K562 (cell line): ENCODE measurements around the gene CYB561A3. TPM values are rescaled to one million over a fixed set of nuclear protein-coding genes. Genes with fewer than 3 reads are reported as not detected.

ENCODE experiments used
- ATF7 ChIP-seq: fragments of 450-650 bp; IDR thresholded peaks from 2 replicates; pipeline ENCODE4 v1.7.1; 2014; ENCODE audit warnings: mild to moderate bottlenecking, moderate library complexity
- CC2D1A ChIP-seq: fragments of 450-650 bp; IDR thresholded peaks from 2 replicates; pipeline ENCODE4 v1.6.1; 2017; ENCODE audit warnings: mild to moderate bottlenecking
- CHD2 ChIP-seq: IDR thresholded peaks from 2 replicates; pipeline ENCODE4 v1.6.1; 2011; ENCODE audit warnings: low read depth, low read length
- HLTF ChIP-seq: fragments of 450-650 bp; IDR thresholded peaks from 2 replicates; pipeline ENCODE4 v1.6.1; 2016
- KDM1A ChIP-seq, 2 experiments: fragments of 450-650 bp; IDR thresholded peaks; 2 replicates each; pipeline ENCODE4 v1.6.1; 2016; ENCODE audit warnings: mild to moderate bottlenecking in 2 of 2
- KLF16 ChIP-seq: IDR thresholded peaks from 2 replicates; pipeline ENCODE4 v1.6.1; 2016; ENCODE audit warnings: antibody characterized with exemption
- MBD2 ChIP-seq: sonication (generic); IDR thresholded peaks from 2 replicates; pipeline ENCODE4 v1.6.1; 2016; ENCODE audit warnings: low read depth, borderline replicate concordance
- MEIS2 ChIP-seq: fragments of 450-650 bp; IDR thresholded peaks from 2 replicates; pipeline ENCODE4 v1.6.1; 2014; ENCODE audit warnings: mild to moderate bottlenecking; ENCODE audit not compliant: partially characterized antibody
- NFATC3 ChIP-seq: fragments of 450-650 bp; IDR thresholded peaks from 2 replicates; pipeline ENCODE4 v1.6.1; 2017; ENCODE audit warnings: mild to moderate bottlenecking
- NR4A1 ChIP-seq, 2 experiments: fragments of 250-450 bp in 1 of 2; fragments of 450-650 bp in 1 of 2; sonication (Bioruptor Pico) in 1 of 2; IDR thresholded peaks; 2 replicates each; pipeline versions ENCODE4 v1.4.0 to v1.6.1; 2016 to 2020; ENCODE audit warnings: mild to moderate bottlenecking in 2 of 2, missing compliant biosample characterization in 1 of 2, missing genetic modification characterization in 1 of 2, moderate library complexity in 1 of 2
- RNF2 ChIP-seq: sonication (generic); IDR thresholded peaks from 2 replicates; pipeline ENCODE4 v1.6.1; 2016
- TBP ChIP-seq: optimal IDR thresholded peaks from 2 replicates; pipeline ENCODE3; 2011; ENCODE audit warnings: low read depth, low read length, improper control_type of control experiment
- ZC3H4 ChIP-seq: sonication (generic); formaldehyde crosslinking; IDR thresholded peaks from 2 replicates; pipeline ENCODE4 v1.9.0; 2021; ENCODE audit warnings: missing genetic modification reagents, borderline replicate concordance
- ZNF12 ChIP-seq: sonication (generic); formaldehyde crosslinking; IDR thresholded peaks from 2 replicates; pipeline ENCODE4 v1.4.0; 2020; ENCODE audit warnings: mild to moderate bottlenecking, missing genetic modification reagents
- ZNF121 ChIP-seq: sonication (generic); formaldehyde crosslinking; conservative IDR thresholded peaks from 2 replicates; pipeline ENCODE4 v1.8.0; 2022; ENCODE audit warnings: missing genetic modification reagents
- ZNF232 ChIP-seq: sonication (generic); formaldehyde crosslinking; IDR thresholded peaks from 2 replicates; pipeline ENCODE4 v1.8.0; 2022; ENCODE audit warnings: mild to moderate bottlenecking, missing genetic modification reagents
- polyA plus RNA-seq, 8 experiments: library from polyadenylated mRNA; depleted of rRNA in 4 of 8; stranded (reverse) in 5 of 8; unstranded in 3 of 8; fragments of >200 nt; fragmentation: Nextera tagmentation in 2 of 8; fragmentation: Illumina TruSeq in 1 of 8; extraction: Ambion mirVana in 2 of 8; extraction: Trizol in 1 of 8; gene quantifications; 2 replicates each; pipeline versions ENCODE4 v1.2.1 to v1.2.3, GENCODE V29; 2011 to 2014; ENCODE audit warnings: inconsistent platforms in 1 of 8, missing spikeins in 1 of 8
- total RNA-seq, 7 experiments: library from RNA; depleted of rRNA in 6 of 7; stranded (reverse); fragments of >200 nt in 6 of 7; fragmentation: Illumina TruSeq in 2 of 7; extraction: Trizol in 2 of 7; gene quantifications; 2 replicates each; pipeline versions ENCODE4 v1.2.1 to v1.2.3, GENCODE V29; 2011 to 2021; ENCODE audit warnings: low replicate concordance in 1 of 7
- TF ChIP-seq, protein P1 (sequence below), 2 experiments: fragments of 450-650 bp in 1 of 2; sonication (generic) in 1 of 2; formaldehyde crosslinking in 1 of 2; IDR thresholded peaks in 1 of 2; conservative IDR thresholded peaks in 1 of 2; 2 replicates each; pipeline versions ENCODE4 v1.6.1 to v1.8.1; 2016 to 2023; ENCODE audit warnings: mild to moderate bottlenecking in 2 of 2, moderate library complexity in 2 of 2, inconsistent platforms in 1 of 2, missing genetic modification reagents in 1 of 2
- TF ChIP-seq, protein P2 (sequence below), 2 experiments: IDR thresholded peaks; 2 replicates each; pipeline ENCODE4 v1.6.1; 2012; ENCODE audit warnings: improper control_type of control experiment in 2 of 2, low read depth in 2 of 2, low read length in 2 of 2, borderline replicate concordance in 1 of 2
- TF ChIP-seq, protein P3 (sequence below), 3 experiments: fragments of 200-800 bp in 1 of 3; fragments of 250-450 bp in 1 of 3; fragments of 450-650 bp in 1 of 3; sonication (Bioruptor Pico) in 1 of 3; sonication (Bioruptor generic) in 1 of 3; formaldehyde crosslinking in 1 of 3; IDR thresholded peaks; 2 replicates each; pipeline versions ENCODE4 v1.6.1 to v1.8.0; 2016 to 2022; ENCODE audit warnings: mild to moderate bottlenecking in 2 of 3, missing genetic modification characterization in 2 of 3, missing compliant biosample characterization in 1 of 3, moderate library complexity in 1 of 3
- TF ChIP-seq, protein P4 (sequence below): fragments of 450-650 bp; IDR thresholded peaks from 2 replicates; pipeline ENCODE4 v1.6.1; 2016

CYB561A3 gene
- total and polyA plus RNA-seq, 9 of the 15 experiments (the other 6 are each of a cell fraction or from before 2014, with no cell fraction given) = 29.2 to 78.9 (median 37.9) TPM

DNA sequence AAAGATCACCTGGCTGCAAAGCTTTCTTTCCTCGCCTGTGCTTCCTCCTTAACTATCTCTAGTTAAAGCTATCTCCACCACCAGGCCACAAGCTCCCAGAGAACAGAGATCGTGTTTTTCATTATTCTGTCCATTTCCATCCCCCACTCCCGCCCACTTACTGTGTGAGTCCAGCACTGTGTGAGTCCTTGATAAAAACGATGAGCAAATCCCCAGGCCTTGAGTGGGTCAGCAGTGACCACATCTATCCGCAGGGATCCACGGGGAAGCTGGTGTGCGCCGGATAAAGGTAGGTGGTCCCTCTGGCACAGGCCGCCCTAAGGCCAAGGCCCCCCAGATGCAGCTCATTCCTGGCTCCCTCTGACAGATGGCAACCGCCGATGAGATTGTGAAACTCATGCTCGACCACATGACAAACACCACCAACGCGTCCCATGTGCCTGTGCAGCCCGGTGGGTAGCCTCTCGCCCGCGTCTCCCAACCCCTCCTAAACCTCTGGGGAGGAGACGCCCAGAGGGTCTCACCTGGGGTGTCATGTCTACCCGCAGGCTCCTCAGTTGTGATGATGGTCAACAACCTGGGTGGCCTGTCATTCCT is 19.4 kb downstream of the CYB561A3 start (continued):
- TF ChIP-seq MBD2 (0 out of 2 replicates have a peak, but pooled peaks have one; percentile 27), NFATC3 (0 out of 2 replicates have a peak, but pooled peaks have one; percentile 67), CHD2 (0 out of 2 replicates have a peak, but pooled peaks have one; percentile 12), ZNF121 (CRISPR knock-in tag) (no peak), ATF7 (peak; percentile 21; the same call in 1 of the 2 replicates), CC2D1A (peak; percentile 87; the same call in 1 of the 2 replicates), TBP (peak; percentile 52), KLF16 (peak; percentile 92), ZNF12 (CRISPR knock-in tag) (no peak), MEIS2 (peak; percentile 52), ZNF232 (CRISPR knock-in tag) (no peak), RNF2 (peak; percentile 72; the same call in 1 of the 2 replicates), NR4A1 (CRISPR knock-in tag; IDR thresholded peaks at IDR 0.05) (no peak), NR4A1 (tag; IDR thresholded peaks at IDR 0.05) (0 out of 2 replicates have a peak, but pooled peaks have one; percentile 66), ZC3H4 (CRISPR knock-in tag) (no peak), KDM1A (IDR thresholded peaks at IDR 0.05) (peak; percentile 89 to 94), HLTF (0 out of 2 replicates have a peak, but pooled peaks have one; percentile 12)
- TF ChIP-seq, protein P1, sequence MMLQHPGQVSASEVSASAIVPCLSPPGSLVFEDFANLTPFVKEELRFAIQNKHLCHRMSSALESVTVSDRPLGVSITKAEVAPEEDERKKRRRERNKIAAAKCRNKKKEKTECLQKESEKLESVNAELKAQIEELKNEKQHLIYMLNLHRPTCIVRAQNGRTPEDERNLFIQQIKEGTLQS (IDR thresholded peaks at IDR 0.05) = peak; percentile 76
- TF ChIP-seq, protein P1 (CRISPR knock-in tag; conservative IDR thresholded peaks at IDR 0.05) = no peak
- TF ChIP-seq, protein P2, sequence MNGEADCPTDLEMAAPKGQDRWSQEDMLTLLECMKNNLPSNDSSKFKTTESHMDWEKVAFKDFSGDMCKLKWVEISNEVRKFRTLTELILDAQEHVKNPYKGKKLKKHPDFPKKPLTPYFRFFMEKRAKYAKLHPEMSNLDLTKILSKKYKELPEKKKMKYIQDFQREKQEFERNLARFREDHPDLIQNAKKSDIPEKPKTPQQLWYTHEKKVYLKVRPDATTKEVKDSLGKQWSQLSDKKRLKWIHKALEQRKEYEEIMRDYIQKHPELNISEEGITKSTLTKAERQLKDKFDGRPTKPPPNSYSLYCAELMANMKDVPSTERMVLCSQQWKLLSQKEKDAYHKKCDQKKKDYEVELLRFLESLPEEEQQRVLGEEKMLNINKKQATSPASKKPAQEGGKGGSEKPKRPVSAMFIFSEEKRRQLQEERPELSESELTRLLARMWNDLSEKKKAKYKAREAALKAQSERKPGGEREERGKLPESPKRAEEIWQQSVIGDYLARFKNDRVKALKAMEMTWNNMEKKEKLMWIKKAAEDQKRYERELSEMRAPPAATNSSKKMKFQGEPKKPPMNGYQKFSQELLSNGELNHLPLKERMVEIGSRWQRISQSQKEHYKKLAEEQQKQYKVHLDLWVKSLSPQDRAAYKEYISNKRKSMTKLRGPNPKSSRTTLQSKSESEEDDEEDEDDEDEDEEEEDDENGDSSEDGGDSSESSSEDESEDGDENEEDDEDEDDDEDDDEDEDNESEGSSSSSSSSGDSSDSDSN (IDR thresholded peaks at IDR 0.05; ENCODE audit: borderline replicate concordance in 1 of 2, low read depth in 2 of 2, low read length in 2 of 2) = 0 out of 4 replicates have a peak, but pooled peaks of 1 of the 2 experiments have one; percentile 47
- TF ChIP-seq, protein P3, sequence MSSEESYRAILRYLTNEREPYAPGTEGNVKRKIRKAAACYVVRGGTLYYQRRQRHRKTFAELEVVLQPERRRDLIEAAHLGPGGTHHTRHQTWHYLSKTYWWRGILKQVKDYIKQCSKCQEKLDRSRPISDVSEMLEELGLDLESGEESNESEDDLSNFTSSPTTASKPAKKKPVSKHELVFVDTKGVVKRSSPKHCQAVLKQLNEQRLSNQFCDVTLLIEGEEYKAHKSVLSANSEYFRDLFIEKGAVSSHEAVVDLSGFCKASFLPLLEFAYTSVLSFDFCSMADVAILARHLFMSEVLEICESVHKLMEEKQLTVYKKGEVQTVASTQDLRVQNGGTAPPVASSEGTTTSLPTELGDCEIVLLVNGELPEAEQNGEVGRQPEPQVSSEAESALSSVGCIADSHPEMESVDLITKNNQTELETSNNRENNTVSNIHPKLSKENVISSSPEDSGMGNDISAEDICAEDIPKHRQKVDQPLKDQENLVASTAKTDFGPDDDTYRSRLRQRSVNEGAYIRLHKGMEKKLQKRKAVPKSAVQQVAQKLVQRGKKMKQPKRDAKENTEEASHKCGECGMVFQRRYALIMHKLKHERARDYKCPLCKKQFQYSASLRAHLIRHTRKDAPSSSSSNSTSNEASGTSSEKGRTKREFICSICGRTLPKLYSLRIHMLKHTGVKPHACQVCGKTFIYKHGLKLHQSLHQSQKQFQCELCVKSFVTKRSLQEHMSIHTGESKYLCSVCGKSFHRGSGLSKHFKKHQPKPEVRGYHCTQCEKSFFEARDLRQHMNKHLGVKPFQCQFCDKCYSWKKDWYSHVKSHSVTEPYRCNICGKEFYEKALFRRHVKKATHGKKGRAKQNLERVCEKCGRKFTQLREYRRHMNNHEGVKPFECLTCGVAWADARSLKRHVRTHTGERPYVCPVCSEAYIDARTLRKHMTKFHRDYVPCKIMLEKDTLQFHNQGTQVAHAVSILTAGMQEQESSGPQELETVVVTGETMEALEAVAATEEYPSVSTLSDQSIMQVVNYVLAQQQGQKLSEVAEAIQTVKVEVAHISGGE (CRISPR knock-in tag; IDR thresholded peaks at IDR 0.05) = peak in 1 of 3 experiments; percentile 70; a peak in 2 of 6 replicates
- TF ChIP-seq, protein P4, sequence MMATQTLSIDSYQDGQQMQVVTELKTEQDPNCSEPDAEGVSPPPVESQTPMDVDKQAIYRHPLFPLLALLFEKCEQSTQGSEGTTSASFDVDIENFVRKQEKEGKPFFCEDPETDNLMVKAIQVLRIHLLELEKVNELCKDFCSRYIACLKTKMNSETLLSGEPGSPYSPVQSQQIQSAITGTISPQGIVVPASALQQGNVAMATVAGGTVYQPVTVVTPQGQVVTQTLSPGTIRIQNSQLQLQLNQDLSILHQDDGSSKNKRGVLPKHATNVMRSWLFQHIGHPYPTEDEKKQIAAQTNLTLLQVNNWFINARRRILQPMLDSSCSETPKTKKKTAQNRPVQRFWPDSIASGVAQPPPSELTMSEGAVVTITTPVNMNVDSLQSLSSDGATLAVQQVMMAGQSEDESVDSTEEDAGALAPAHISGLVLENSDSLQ = no peak
